ENCODE measurements around the gene GXYLT1. TPM values are rescaled to one million over a fixed set of nuclear protein-coding genes. Genes with fewer than 3 reads are reported as not detected.
A peak's percentile ranks its signal among the peaks of the same experiment; 100 is the strongest.

Gene GXYLT1
- total and polyA plus RNA-seq, 7 experiments from 2014 or later: 2.6 to 9.7 (median 7.2) TPM

- Histone ChIP-seq H3K4me1 (ENCODE audit: control insufficient read depth in 2 of 2, insufficient read depth in 2 of 2, low read length in 2 of 2) (no peaks in the 10 kb centered on the region), H3K27ac (ENCODE audit: low read depth, low read length) (no peak overlapping the region), H3K9me3 (ENCODE audit: control insufficient read depth in 2 of 3, low read length in 3 of 3) (no peaks in the 10 kb centered on the region), H3K36me3 (ENCODE audit: control insufficient read depth in 2 of 3, insufficient read depth in 3 of 3, low read length in 3 of 3) (no peaks in the 10 kb centered on the region), H3K27me3 (ENCODE audit: control insufficient read depth in 2 of 2, insufficient read depth in 2 of 2, low read length in 2 of 2) (no peaks in the 10 kb centered on the region), H3K4me3 (ENCODE audit: low read length) (no peak overlapping the region)
- Mint-ChIP-seq H3K27me3 (no peaks in the 10 kb centered on the region), H3K4me3 (no peak overlapping the region), H3K36me3 (peaks cover 0 to 7% (median 0%) of the 10 kb centered on the region in 5 donors), H3K4me1 (peaks cover 9 to 49% (median 26%) of the 10 kb centered on the region in 7 donors), H3K27ac (no peak overlapping the region), H3K9me3 (no peaks in the 10 kb centered on the region)
- ChIA-PET CTCF (interaction anchor here (0.7 to 2.4 kb wide), 3 partner anchors 10 to 243 kb away, joined by 3 to 10 read pairs (median 4); no protein-coding TSS in a partner anchor), POLR2A (no interaction called here)
- ATAC-seq (no peak), DNase-seq (no peak)
- intact Hi-C loops (cut with micrococcal nuclease): no loop called here
Measured at GRCh38 chr12:42128327-42128726, 16.3 kb downstream of the GXYLT1 start.

GRCh38 chr12:42126963-42127362 is 17.7 kb downstream of the GXYLT1 start:
- no peaks in the 10 kb centered on the region for H3K9me3 ChIP-seq (ENCODE audit: control insufficient read depth in 2 of 3, low read length in 3 of 3)
- CTCF ChIA-PET: no interaction called here
- Mint-ChIP-seq H3K36me3 (peaks cover 0 to 7% (median 0%) of the 10 kb centered on the region in 5 donors), H3K27me3 (no peaks in the 10 kb centered on the region), H3K4me3 (no peak overlapping the region), H3K9me3 (no peaks in the 10 kb centered on the region), H3K4me1 (peaks cover 9 to 37% (median 17%) of the 10 kb centered on the region in 7 donors), H3K27ac (peak overlapping the region in 1 of 9 donors; percentile 5)
- no peak for DNase-seq
- H3K4me3 ChIP-seq (ENCODE audit: low read length): no peak overlapping the region
- no peaks in the 10 kb centered on the region for H3K27me3 ChIP-seq (ENCODE audit: control insufficient read depth in 2 of 2, insufficient read depth in 2 of 2, low read length in 2 of 2)
- ATAC-seq: no peak
- intact Hi-C loops (cut with micrococcal nuclease): no loop called here
- no peaks in the 10 kb centered on the region for H3K4me1 ChIP-seq (ENCODE audit: control insufficient read depth in 2 of 2, insufficient read depth in 2 of 2, low read length in 2 of 2)
- POLR2A ChIA-PET: no interaction called here
- no peaks in the 10 kb centered on the region for H3K36me3 ChIP-seq (ENCODE audit: control insufficient read depth in 2 of 3, insufficient read depth in 3 of 3, low read length in 3 of 3)
- H3K27ac ChIP-seq (ENCODE audit: low read depth, low read length): no peak overlapping the region

GRCh38 chr12:42125388-42125767 is 19.3 kb downstream of the GXYLT1 start:
- DNase-seq (no peak), ATAC-seq (peak; percentile 40)
- H3K36me3 Mint-ChIP-seq: peaks cover 0 to 16% (median 3%) of the 10 kb centered on the region in 5 donors
- no peaks in the 10 kb centered on the region for H3K27me3 Mint-ChIP-seq
- intact Hi-C loops (cut with micrococcal nuclease): no loop called here
- CTCF ChIA-PET: interaction anchor here (0.7 kb wide), 1 partner anchor 118 kb away, joined by 3 read pairs; no protein-coding TSS in a partner anchor
- no peaks in the 10 kb centered on the region for H3K4me1 ChIP-seq (ENCODE audit: control insufficient read depth in 2 of 2, insufficient read depth in 2 of 2, low read length in 2 of 2)
- no peak overlapping the region for H3K27ac ChIP-seq (ENCODE audit: low read depth, low read length)
- no peaks in the 10 kb centered on the region for H3K27me3 ChIP-seq (ENCODE audit: control insufficient read depth in 2 of 2, insufficient read depth in 2 of 2, low read length in 2 of 2)
- no peak overlapping the region for H3K4me3 Mint-ChIP-seq
- H3K9me3 Mint-ChIP-seq: no peaks in the 10 kb centered on the region
- H3K4me1 Mint-ChIP-seq: peaks cover 5 to 21% (median 16%) of the 10 kb centered on the region in 7 donors
- H3K36me3 ChIP-seq (ENCODE audit: control insufficient read depth in 2 of 3, insufficient read depth in 3 of 3, low read length in 3 of 3): no peaks in the 10 kb centered on the region
- no peak overlapping the region for H3K27ac Mint-ChIP-seq
- no peak overlapping the region for H3K4me3 ChIP-seq (ENCODE audit: low read length)
- POLR2A ChIA-PET: no interaction called here
- no peaks in the 10 kb centered on the region for H3K9me3 ChIP-seq (ENCODE audit: control insufficient read depth in 2 of 3, low read length in 3 of 3)

- ChIA-PET CTCF (interaction anchor here (0.7 kb wide), 1 partner anchor 119 kb away, joined by 3 read pairs; no protein-coding TSS in a partner anchor), POLR2A (no interaction called here)
- no peak overlapping the region for H3K27ac ChIP-seq (ENCODE audit: low read depth, low read length)
- H3K4me3 Mint-ChIP-seq: no peak overlapping the region
- H3K36me3 Mint-ChIP-seq: peaks cover 0 to 18% (median 5%) of the 10 kb centered on the region in 5 donors
- ATAC-seq: no peak
- no peaks in the 10 kb centered on the region for H3K27me3 Mint-ChIP-seq
- H3K4me1 Mint-ChIP-seq: peaks cover 5 to 17% (median 13%) of the 10 kb centered on the region in 7 donors
- DNase-seq: no peak
- H3K4me3 ChIP-seq (ENCODE audit: low read length): no peak overlapping the region
- no peak overlapping the region for H3K27ac Mint-ChIP-seq
- no peaks in the 10 kb centered on the region for H3K9me3 ChIP-seq (ENCODE audit: control insufficient read depth in 2 of 3, low read length in 3 of 3)
- no peaks in the 10 kb centered on the region for H3K4me1 ChIP-seq (ENCODE audit: control insufficient read depth in 2 of 2, insufficient read depth in 2 of 2, low read length in 2 of 2)
- intact Hi-C loops (cut with micrococcal nuclease): no loop called here
- no peaks in the 10 kb centered on the region for H3K9me3 Mint-ChIP-seq
- H3K36me3 ChIP-seq (ENCODE audit: control insufficient read depth in 2 of 3, insufficient read depth in 3 of 3, low read length in 3 of 3): no peaks in the 10 kb centered on the region
- no peaks in the 10 kb centered on the region for H3K27me3 ChIP-seq (ENCODE audit: control insufficient read depth in 2 of 2, insufficient read depth in 2 of 2, low read length in 2 of 2)
Measured at GRCh38 chr12:42124764-42125387, 19.8 kb downstream of the GXYLT1 start.

GRCh38 chr12:42119085-42119633 is 25.5 kb downstream of the GXYLT1 start:
- CTCF ChIA-PET: no interaction called here
- Mint-ChIP-seq H3K27ac (peak overlapping the region in 5 of 9 donors; percentile 34 to 89 (median 62)), H3K36me3 (peaks cover 17 to 46% (median 37%) of the 10 kb centered on the region in 5 donors), H3K4me3 (no peak overlapping the region), H3K27me3 (no peaks in the 10 kb centered on the region), H3K9me3 (peaks cover 0 to 6% (median 2%) of the 10 kb centered on the region in 11 donors), H3K4me1 (peaks cover 3 to 20% (median 12%) of the 10 kb centered on the region in 7 donors)
- POLR2A ChIA-PET: no interaction called here
- H3K4me1 ChIP-seq (ENCODE audit: control insufficient read depth in 2 of 2, insufficient read depth in 2 of 2, low read length in 2 of 2): no peaks in the 10 kb centered on the region
- H3K9me3 ChIP-seq (ENCODE audit: control insufficient read depth in 2 of 3, low read length in 3 of 3): no peaks in the 10 kb centered on the region
- no peak overlapping the region for H3K4me3 ChIP-seq (ENCODE audit: low read length)
- no peak for DNase-seq
- no peak overlapping the region for H3K27ac ChIP-seq (ENCODE audit: low read depth, low read length)
- intact Hi-C loops (cut with micrococcal nuclease): no loop called here
- peaks cover 0 to 7% (median 4%) of the 10 kb centered on the region in 3 experiments for H3K36me3 ChIP-seq (ENCODE audit: control insufficient read depth in 2 of 3, insufficient read depth in 3 of 3, low read length in 3 of 3)
- no peak for ATAC-seq
- no peaks in the 10 kb centered on the region for H3K27me3 ChIP-seq (ENCODE audit: control insufficient read depth in 2 of 2, insufficient read depth in 2 of 2, low read length in 2 of 2)

- no peak overlapping the region for H3K4me3 Mint-ChIP-seq
- Histone ChIP-seq H3K27me3 (ENCODE audit: control insufficient read depth in 2 of 2, insufficient read depth in 2 of 2, low read length in 2 of 2) (no peaks in the 10 kb centered on the region), H3K4me3 (ENCODE audit: low read length) (no peak overlapping the region), H3K9me3 (ENCODE audit: control insufficient read depth in 2 of 3, low read length in 3 of 3) (no peaks in the 10 kb centered on the region), H3K36me3 (ENCODE audit: control insufficient read depth in 2 of 3, insufficient read depth in 3 of 3, low read length in 3 of 3) (peaks cover 0 to 7% (median 4%) of the 10 kb centered on the region in 3 experiments), H3K4me1 (ENCODE audit: control insufficient read depth in 2 of 2, insufficient read depth in 2 of 2, low read length in 2 of 2) (no peaks in the 10 kb centered on the region), H3K27ac (ENCODE audit: low read depth, low read length) (no peak overlapping the region)
- ChIA-PET CTCF (interaction anchor here (0.5 kb wide), 1 partner anchor 10 kb away, joined by 3 read pairs; no protein-coding TSS in a partner anchor), POLR2A (no interaction called here)
- peaks cover 22 to 51% (median 42%) of the 10 kb centered on the region in 5 donors for H3K36me3 Mint-ChIP-seq
- no peak for ATAC-seq
- no peak for DNase-seq
- H3K9me3 Mint-ChIP-seq: peaks cover 0 to 10% (median 6%) of the 10 kb centered on the region in 11 donors
- peaks cover 3 to 20% (median 14%) of the 10 kb centered on the region in 7 donors for H3K4me1 Mint-ChIP-seq
- intact Hi-C loops (cut with micrococcal nuclease): no loop called here
- peak overlapping the region in 1 of 9 donors; percentile 78 for H3K27ac Mint-ChIP-seq
- H3K27me3 Mint-ChIP-seq: no peaks in the 10 kb centered on the region
Measured at GRCh38 chr12:42118136-42118879, 26.4 kb downstream of the GXYLT1 start.

Data from naive thymus-derived CD4-positive, alpha-beta T cell (primary cell).